Dedifferentiated amniotic fluid mesenchymal stem cell (primary cell): ENCODE measurements around the gene ERBB2.

ENCODE experiments used
- DNase-seq: peaks from one replicate; pipeline ENCODE4 v3.0.0-alpha.2; 2016; ENCODE audit errors: extremely low spot score

Gene ERBB2

GRCh38 chr17:39665642-39666224, 34.1 kb upstream of the ERBB2 start:
- no peak for DNase-seq

- DNase-seq, result no peak
Observed at GRCh38 chr17:39666231-39666600, 33.6 kb upstream of the ERBB2 start.

- no peak for DNase-seq
Observed at GRCh38 chr17:39666601-39667261, 33.1 kb upstream of the ERBB2 start.

- DNase-seq, result no peak
Observed at GRCh38 chr17:39667262-39667944, 32.5 kb upstream of the ERBB2 start.

- peak; percentile 36 for DNase-seq
Observed at GRCh38 chr17:39667945-39668924, 31.6 kb upstream of the ERBB2 start, which contains the start of gene PNMT. Gene PNMT, plus strand, starts transcription at chr17:39668453. Its CDS starts 23 bp downstream, at chr17:39668476.

GRCh38 chr17:39669897-39670735, 29.7 kb upstream of the ERBB2 start:
- no peak for DNase-seq

GRCh38 chr17:39670746-39671145, 29.1 kb upstream of the ERBB2 start:
- no peak for DNase-seq

GRCh38 chr17:39671651-39672521, 28.0 kb upstream of the ERBB2 start:
- no peak for DNase-seq

- DNase-seq, result no peak
Observed at GRCh38 chr17:39672522-39673334, 27.1 kb upstream of the ERBB2 start.

- no peak for DNase-seq
Observed at GRCh38 chr17:39673335-39674081, 26.4 kb upstream of the ERBB2 start.

- DNase-seq, result no peak
Observed at GRCh38 chr17:39674179-39674578, 25.7 kb upstream of the ERBB2 start.

- no peak for DNase-seq
Observed at GRCh38 chr17:39674702-39675389, 25.0 kb upstream of the ERBB2 start.

- DNase-seq, result no peak
Observed at GRCh38 chr17:39675390-39676082, 24.3 kb upstream of the ERBB2 start.

GRCh38 chr17:39676198-39676819, 23.6 kb upstream of the ERBB2 start:
- no peak for DNase-seq

- no peak for DNase-seq
Observed at GRCh38 chr17:39677072-39677471, 22.8 kb upstream of the ERBB2 start.

- no peak for DNase-seq
Observed at GRCh38 chr17:39677542-39678339, 22.1 kb upstream of the ERBB2 start.
